BLaER1 treated with 17β-estradiol and CSF1 and Interleukin-3, amounts not matched to agents 10 nM and 100 nM (cell line): ENCODE data around the gene SESN3.
"Not testable (repeated sequence)": the region's sequence is repeated elsewhere in the genome, so short reads cannot be mapped to it uniquely, and the experiment has no call there.

ENCODE experiments used
- H3K27ac ChIP-seq, 11 experiments: shearing (Covaris generic); formaldehyde crosslinking; 2 replicates each; pipeline ENCODE4 v1.8.1; 2022
- H3K27me3 ChIP-seq, 11 experiments: shearing (Covaris generic); formaldehyde crosslinking; 2 replicates each; pipeline ENCODE4 v1.8.1; 2022
- H3K36me3 ChIP-seq, 11 experiments: shearing (Covaris generic); formaldehyde crosslinking; 2 replicates each; pipeline ENCODE4 v1.8.1; 2022
- H3K4me1 ChIP-seq, 10 experiments: shearing (Covaris generic); formaldehyde crosslinking; 2 replicates each; pipeline ENCODE4 v1.8.1; 2022
- H3K4me2 ChIP-seq, 11 experiments: shearing (Covaris generic); formaldehyde crosslinking; 2 replicates each; pipeline ENCODE4 v1.8.1; 2022
- H3K4me3 ChIP-seq, 10 experiments: shearing (Covaris generic); formaldehyde crosslinking; 2 replicates each; pipeline ENCODE4 v1.8.1; 2022
- H3K9ac ChIP-seq, 11 experiments: shearing (Covaris generic); formaldehyde crosslinking; 2 replicates each; pipeline ENCODE4 v1.8.1; 2022
- H3K9me3 ChIP-seq, 11 experiments: shearing (Covaris generic); formaldehyde crosslinking; replicated peaks in 1 of 11; 2 replicates each; pipeline ENCODE4 v1.8.1; 2022
- H4K20me1 ChIP-seq, 11 experiments: shearing (Covaris generic); formaldehyde crosslinking; 2 replicates each; pipeline ENCODE4 v1.8.1; 2022
- Cebpa-rat ChIP-seq, 11 experiments: shearing (Covaris generic); IDR thresholded peaks; 2 replicates each; pipeline ENCODE4 v1.8.1; 2022

SESN3 gene

GRCh38 chr11:95145430-95146060 lies 85.5 kb downstream of the SESN3 start:
- no peaks in the 10 kb centered on the region for H3K36me3 ChIP-seq

GRCh38 chr11:95144313-95145235 lies 86.4 kb downstream of the SESN3 start:
- no peak overlapping the region for H3K4me3 ChIP-seq
- no peak for TF ChIP-seq Cebpa-rat (IDR thresholded peaks at IDR 0.05)
- 0 out of 22 replicates have a peak, but pooled peaks cover 0 to under 1% (median 0%) of the 10 kb centered on the region in 11 experiments for H3K27me3 ChIP-seq
- no peak overlapping the region for H3K9ac ChIP-seq
- peaks cover 29 to 49% (median 42%) of the 10 kb centered on the region in 10 experiments for H3K4me1 ChIP-seq
- no peaks in the 10 kb centered on the region for H3K36me3 ChIP-seq
- peak overlapping the region; percentile 11 to 68 (median 56); a peak in 21 of 22 replicates for H3K4me2 ChIP-seq
- H4K20me1 ChIP-seq, result no peaks in the 10 kb centered on the region; a peak in 1 of 22 replicates
- no peaks in the 10 kb centered on the region for H3K9me3 ChIP-seq
- no peak overlapping the region for H3K27ac ChIP-seq

More at GRCh38 chr11:95145430-95146060, 85.5 kb downstream of the SESN3 start:
- Histone ChIP-seq H3K4me1 (peaks cover 38 to 59% (median 51%) of the 10 kb centered on the region in 10 experiments), H4K20me1 (no peaks in the 10 kb centered on the region; a peak in 1 of 22 replicates), H3K9me3 (no peaks in the 10 kb centered on the region), H3K27me3 (peaks cover 1 to 10% (median 6%) of the 10 kb centered on the region in 11 experiments; a peak in 11 of 22 replicates), H3K4me3 (no peak overlapping the region), H3K27ac (no peak overlapping the region), H3K9ac (no peak overlapping the region), H3K4me2 (no peak overlapping the region)
- peak in 1 of 11 experiments; percentile 6; a peak in 1 of 22 replicates for TF ChIP-seq Cebpa-rat (IDR thresholded peaks at IDR 0.05)

DNA sequence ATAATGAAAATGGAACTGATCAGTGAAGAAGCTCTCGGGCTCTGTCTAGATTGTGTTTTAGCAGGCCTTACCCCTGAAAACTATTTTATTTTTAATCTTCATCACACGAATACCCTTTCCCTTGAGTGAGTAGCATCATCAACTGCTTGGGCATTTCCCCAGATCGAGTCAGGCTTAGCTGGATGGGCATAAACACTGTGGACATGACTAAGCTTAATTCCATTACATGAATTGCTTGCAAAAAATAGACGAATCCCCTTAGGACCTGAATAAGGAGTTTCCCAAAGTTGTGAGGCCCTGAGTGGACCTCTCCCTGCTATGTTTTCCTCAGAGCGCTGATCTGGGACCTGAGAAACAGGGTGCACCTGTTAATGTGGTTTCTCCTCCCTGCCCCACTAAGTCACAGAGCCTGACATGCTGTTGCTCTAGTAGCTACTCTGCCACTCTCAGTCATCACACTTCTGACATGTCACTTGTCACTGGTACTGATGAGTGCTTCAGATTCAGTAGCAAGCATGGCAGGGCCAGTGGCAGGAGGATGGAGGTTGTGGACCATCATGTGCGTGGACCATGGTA lies 87.8 kb downstream of the SESN3 start:
- Histone ChIP-seq H3K36me3 (no peaks in the 10 kb centered on the region), H3K9me3 (no peaks in the 10 kb centered on the region), H3K4me3 (no peak overlapping the region), H4K20me1 (no peaks in the 10 kb centered on the region), H3K9ac (no peak overlapping the region), H3K27ac (no peak overlapping the region; a peak in 1 of 22 replicates), H3K4me1 (peaks cover 25 to 41% (median 35%) of the 10 kb centered on the region in 10 experiments), H3K4me2 (peak overlapping the region in 9 of 11 experiments; percentile 28 to 68 (median 59); a peak in 17 of 22 replicates), H3K27me3 (no peaks in the 10 kb centered on the region)
- no peak for TF ChIP-seq Cebpa-rat (IDR thresholded peaks at IDR 0.05)

- no peak overlapping the region for H3K4me3 ChIP-seq
Measured at GRCh38 chr11:95142431-95142830, 88.6 kb downstream of the SESN3 start.

DNA sequence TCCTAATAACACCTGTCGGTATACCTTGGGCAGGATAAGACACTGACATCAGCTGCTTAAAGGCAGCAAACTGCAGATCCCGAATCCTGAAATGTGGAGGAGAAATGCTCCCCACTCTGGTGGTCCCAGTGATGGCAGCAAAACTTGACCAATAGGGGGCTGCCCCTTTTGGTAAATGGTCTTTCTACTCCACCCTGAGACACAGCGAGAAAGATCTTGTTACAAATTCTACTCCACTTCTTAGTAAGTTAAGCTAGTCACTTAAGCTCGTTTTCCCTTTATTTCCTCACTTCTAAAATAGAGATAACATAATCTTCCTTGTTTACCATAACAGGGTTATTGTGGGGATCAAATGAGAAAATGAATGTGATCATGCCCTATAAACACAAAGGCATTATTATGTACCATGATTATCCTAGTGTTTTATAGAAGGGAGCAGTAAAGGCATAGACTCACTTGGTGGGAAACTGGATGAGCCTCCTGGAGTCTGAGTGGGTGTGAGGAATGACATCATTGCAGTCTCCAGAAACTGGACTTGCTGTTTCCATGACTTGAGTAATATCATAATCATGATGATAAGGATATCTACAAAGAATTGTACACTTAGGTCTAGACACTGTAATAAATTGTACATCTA lies 90.5 kb downstream of the SESN3 start:
- Histone ChIP-seq H3K27me3 (no peaks in the 10 kb centered on the region), H3K9me3 (no peaks in the 10 kb centered on the region), H3K4me1 (peaks cover 11 to 36% (median 25%) of the 10 kb centered on the region in 10 experiments; a peak in 19 of 20 replicates), H4K20me1 (no peaks in the 10 kb centered on the region), H3K27ac (no peak overlapping the region), H3K36me3 (0 out of 22 replicates have a peak, but pooled peaks cover 0 to 2% (median 0%) of the 10 kb centered on the region in 11 experiments), H3K4me3 (no peak overlapping the region), H3K9ac (no peak overlapping the region), H3K4me2 (no peak overlapping the region)
- TF ChIP-seq Cebpa-rat (IDR thresholded peaks at IDR 0.05), result no peak

More at GRCh38 chr11:95142431-95142830, 88.6 kb downstream of the SESN3 start:
- Histone ChIP-seq H3K9ac (no peak overlapping the region), H3K4me1 (peaks cover 17 to 37% (median 30%) of the 10 kb centered on the region in 10 experiments), H3K4me2 (peak overlapping the region in 7 of 11 experiments; percentile 28 to 66 (median 56); a peak in 10 of 22 replicates), H4K20me1 (no peaks in the 10 kb centered on the region), H3K9me3 (no peaks in the 10 kb centered on the region), H3K36me3 (no peaks in the 10 kb centered on the region), H3K27me3 (no peaks in the 10 kb centered on the region), H3K27ac (no peak overlapping the region)
- TF ChIP-seq Cebpa-rat (IDR thresholded peaks at IDR 0.05), result no peak

GRCh38 chr11:95138448-95138847 lies 92.6 kb downstream of the SESN3 start:
- no peaks in the 10 kb centered on the region for H3K9me3 ChIP-seq
- H3K9ac ChIP-seq, result no peak overlapping the region
- peaks cover 0 to 17% (median 5%) of the 10 kb centered on the region in 11 experiments; a peak in 11 of 22 replicates for H3K36me3 ChIP-seq
- no peaks in the 10 kb centered on the region; a peak in 1 of 22 replicates for H4K20me1 ChIP-seq
- H3K4me1 ChIP-seq, result peaks cover 0 to 21% (median 11%) of the 10 kb centered on the region in 10 experiments; a peak in 16 of 20 replicates
- H3K4me3 ChIP-seq, result no peak overlapping the region
- H3K4me2 ChIP-seq, result no peak overlapping the region
- no peak overlapping the region for H3K27ac ChIP-seq
- no peaks in the 10 kb centered on the region for H3K27me3 ChIP-seq
- no peak for TF ChIP-seq Cebpa-rat (IDR thresholded peaks at IDR 0.05)

- no peaks in the 10 kb centered on the region; a peak in 1 of 22 replicates for H4K20me1 ChIP-seq
Measured at GRCh38 chr11:95137299-95137698, 93.7 kb downstream of the SESN3 start.

GRCh38 chr11:95136747-95137146 lies 94.3 kb downstream of the SESN3 start:
- H3K36me3 ChIP-seq, result peaks cover 0 to 34% (median 22%) of the 10 kb centered on the region in 11 experiments; a peak in 12 of 22 replicates
- H3K9me3 ChIP-seq, H3K9ac ChIP-seq, H3K27ac ChIP-seq, H4K20me1 ChIP-seq, H3K4me3 ChIP-seq, H3K4me2 ChIP-seq, H3K27me3 ChIP-seq: not testable (repeated sequence)
- H3K4me1 ChIP-seq, result peaks cover 0 to 11% (median 6%) of the 10 kb centered on the region in 10 experiments; a peak in 9 of 20 replicates

More at GRCh38 chr11:95137299-95137698, 93.7 kb downstream of the SESN3 start:
- Histone ChIP-seq H3K4me3 (no peak overlapping the region), H3K27ac (no peak overlapping the region), H3K27me3 (no peaks in the 10 kb centered on the region), H3K9me3 (no peaks in the 10 kb centered on the region), H3K9ac (no peak overlapping the region), H3K4me1 (peaks cover 0 to 11% (median 7%) of the 10 kb centered on the region in 10 experiments; a peak in 13 of 20 replicates), H3K36me3 (peaks cover 0 to 28% (median 17%) of the 10 kb centered on the region in 11 experiments; a peak in 12 of 22 replicates), H3K4me2 (no peak overlapping the region)
- TF ChIP-seq Cebpa-rat (IDR thresholded peaks at IDR 0.05), result no peak
